Nucleus accumbens (tissue), 56 donors: ENCODE measurements around the gene PLCB4.

ENCODE experiments used
- DNase-seq, 56 donors: peaks; one replicate each; lab custom pipeline; 2025; lab: John Stamatoyannopoulos, UW

PLCB4 gene

DNA sequence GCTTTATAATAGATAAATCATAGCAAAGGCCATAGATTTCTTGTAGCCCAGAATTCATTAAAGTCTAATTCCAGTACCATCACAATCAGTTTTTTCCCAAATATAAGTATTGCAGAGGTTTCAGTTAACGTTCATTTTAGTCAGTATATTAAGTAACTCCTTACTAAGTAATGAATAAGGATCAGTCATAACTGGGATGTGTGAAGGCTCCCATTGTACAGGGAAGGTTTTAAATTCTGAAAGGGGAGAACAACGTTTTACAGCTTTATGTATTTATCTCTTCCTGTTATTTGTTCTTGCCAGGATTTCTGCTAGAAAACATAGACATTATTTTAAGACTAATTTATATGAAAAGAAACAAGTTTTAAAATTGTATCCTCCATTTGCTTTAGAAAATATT lies 230.0 kb downstream of the PLCB4 start:
- DNase-seq = no peak

DNA sequence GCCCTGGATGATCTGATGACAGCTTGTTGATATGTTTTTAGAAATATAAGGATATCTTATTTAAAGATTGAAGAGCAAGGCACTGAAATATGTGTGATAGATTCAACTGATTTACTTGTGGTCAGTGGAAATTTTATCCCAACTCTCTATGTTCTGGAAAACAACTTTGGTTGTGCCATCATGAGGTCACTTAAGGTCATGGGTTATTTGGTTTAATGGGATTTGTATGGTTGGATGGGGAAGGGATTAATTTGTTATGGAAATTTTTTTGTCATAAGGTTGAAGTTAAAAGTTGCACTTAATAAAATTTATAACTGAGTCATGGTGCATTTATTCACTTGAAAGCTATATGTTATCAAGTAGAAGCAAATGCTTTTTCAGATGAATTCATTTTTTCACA lies 231.2 kb downstream of the PLCB4 start:
- no peak for DNase-seq

DNA sequence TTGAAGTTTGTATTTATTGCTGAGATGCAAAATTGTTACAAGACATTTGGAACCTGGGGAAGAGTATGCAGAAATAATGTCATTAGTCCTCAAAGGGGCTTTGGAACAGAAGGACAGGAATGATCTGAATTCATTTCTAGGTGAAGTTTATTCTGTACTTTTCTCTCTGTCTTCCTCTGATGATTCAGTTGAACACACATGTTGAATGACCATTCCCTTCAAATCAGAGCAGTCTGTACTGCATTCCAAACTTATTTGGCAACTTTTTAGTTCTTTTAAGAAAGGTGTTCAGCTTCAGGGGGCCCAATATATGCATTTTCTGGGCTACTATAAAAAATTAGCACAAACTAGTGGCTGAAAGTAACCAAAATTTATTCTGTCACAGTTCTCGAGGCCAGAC lies 231.6 kb downstream of the PLCB4 start:
- DNase-seq = no peak

DNA sequence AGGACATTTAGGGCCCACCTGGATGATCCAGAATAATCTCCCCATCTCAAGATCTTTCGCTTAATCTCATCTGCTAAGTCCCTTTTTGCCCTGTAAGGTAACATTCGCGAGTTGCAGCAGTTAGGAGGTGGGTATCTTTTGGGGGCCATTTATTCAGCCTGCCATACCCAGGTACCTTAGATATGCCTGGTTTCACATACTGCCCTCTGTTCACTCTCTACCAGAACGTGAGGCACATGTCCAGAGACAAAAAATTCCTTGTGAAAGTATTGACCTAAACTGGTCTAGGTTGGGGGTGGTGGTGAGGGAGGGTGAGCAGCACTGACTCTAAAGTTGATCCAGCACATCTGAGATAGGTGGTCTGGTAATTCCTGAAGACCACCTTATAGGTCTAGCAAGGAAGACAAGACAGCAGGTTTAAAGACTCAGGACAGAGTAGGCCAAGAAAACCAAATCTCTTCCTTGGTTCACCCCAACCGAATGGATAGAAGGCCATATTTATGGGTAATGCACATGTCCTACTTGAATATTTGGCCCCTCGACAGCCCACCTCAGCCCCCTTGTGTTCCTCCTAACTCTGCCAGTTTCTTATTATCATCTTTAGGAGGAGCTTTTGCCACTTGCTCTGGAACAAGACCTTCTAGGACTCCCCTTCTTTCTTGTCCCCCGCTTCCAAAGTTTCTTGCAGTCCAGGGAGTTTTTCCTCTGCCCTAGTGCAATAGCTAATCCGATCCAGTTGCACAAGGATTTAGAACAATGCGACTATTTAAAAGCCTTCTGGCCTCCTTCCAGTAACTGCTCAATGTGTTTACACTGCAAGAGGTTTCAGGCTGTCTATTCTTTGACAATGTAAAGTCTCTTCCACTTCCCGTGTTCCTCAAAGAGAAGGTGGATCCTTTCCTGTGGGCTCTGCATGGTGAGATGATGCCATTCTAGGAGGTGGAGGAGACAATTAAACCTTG lies 232.5 kb downstream of the PLCB4 start:
- DNase-seq = peak in 7 of 56 donors; percentile 2 to 37 (median 7)

DNA sequence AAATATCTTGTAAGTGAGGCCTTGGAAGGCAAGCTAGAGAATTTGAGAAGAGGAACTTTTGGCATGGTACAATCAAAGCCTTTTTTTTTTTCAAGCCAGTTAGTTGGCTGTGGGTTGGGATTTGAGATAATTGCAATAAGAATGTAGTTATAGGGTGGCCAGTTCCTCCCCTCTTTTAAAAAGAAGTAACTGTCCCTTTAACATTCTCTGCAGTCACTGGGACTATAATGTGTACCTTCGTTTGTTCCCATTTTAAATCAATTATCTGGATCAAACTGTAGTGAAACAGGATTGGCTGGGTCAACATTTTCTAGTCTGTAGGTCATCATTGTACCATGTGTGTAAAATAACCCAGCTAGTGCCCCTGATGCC lies 233.2 kb downstream of the PLCB4 start:
- no peak for DNase-seq

DNA sequence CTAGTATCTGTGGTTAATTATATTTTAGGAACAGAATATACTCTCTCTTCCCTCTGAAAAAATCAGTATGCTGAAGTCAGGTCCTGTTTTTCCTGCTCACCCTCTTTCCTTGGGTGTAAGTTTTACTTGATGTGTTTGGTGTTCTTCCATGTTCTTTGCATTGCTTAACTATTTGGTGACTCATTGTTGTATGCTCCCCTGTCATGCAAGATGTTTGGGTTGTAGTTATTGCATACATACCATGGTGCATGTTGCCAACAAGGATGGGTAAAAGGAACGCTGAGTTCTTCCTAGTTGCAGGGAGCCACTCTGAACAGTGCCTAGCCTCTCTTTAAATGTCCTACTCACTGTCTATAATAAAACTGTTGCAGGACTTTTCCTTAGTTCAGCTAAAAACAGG lies 237.6 kb downstream of the PLCB4 start:
- DNase-seq = no peak

DNA sequence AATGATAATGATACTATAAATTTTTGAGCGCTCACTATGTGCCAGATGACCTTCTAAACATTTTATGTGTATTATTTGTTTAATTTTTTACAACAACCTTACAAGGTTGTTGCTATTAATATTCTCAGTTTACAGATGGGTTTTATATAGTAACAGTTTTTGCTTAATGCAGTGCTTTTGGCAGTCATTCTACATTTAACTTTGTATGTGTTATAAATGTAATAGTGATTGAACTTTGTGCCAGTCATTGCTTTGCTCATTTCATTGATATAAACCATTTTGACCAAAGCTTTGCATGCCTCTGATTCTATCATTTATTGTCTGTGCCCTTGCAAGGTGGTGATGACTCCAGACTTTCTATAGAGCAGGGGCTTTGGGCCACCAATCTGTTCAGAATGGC lies 239.2 kb downstream of the PLCB4 start:
- no peak for DNase-seq

DNA sequence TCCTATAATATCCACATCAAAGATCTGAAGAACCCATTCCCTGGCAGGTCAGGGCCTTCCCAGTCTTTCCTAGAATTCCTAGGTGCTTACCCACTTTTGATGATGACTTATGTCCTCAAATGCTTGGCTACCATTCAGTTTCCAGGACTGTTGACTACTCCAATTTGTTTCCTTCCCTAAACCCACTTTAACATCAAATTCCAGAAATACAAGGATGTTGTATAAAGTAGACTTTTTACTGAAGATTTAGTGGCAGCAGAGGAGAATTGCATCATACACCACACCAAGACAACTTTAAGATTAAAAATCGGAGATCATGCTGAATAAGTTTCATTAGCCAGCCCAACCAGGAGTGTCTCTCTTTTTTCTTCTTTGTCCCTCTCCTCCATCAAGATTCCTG lies 242.2 kb downstream of the PLCB4 start:
- no peak for DNase-seq

DNA sequence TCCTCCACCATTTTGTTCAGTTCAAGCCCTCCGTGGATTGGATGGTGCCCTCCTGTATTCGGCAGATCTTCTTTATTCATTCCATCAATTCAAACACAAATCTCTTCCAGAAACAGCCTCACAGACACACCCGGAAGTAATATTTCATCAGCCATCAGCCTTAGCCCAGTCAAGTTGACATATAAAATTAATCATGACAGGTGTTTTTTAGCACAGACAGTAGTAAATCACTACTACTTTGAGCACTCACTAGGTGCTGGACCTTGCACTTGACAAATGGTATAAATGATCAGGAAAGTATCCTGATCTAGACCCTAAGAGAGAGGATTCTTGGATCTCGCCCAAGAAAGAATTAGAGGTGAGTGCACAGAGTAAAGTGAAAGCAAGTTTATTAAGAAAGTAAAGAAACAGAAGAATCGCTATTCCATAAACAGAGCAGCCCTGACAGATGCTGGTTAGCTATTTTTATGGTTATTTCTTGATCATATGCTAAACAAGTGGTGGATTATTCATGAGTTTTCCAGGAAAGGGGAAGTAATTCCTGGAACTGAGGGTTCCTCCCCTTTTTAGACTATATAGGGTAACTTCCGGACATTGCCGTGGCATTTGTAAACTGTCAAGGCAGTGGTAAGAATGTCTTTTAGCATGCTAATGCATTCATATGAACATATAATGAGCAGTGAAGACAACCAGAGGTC lies 250.9 kb downstream of the PLCB4 start:
- DNase-seq = no peak

DNA sequence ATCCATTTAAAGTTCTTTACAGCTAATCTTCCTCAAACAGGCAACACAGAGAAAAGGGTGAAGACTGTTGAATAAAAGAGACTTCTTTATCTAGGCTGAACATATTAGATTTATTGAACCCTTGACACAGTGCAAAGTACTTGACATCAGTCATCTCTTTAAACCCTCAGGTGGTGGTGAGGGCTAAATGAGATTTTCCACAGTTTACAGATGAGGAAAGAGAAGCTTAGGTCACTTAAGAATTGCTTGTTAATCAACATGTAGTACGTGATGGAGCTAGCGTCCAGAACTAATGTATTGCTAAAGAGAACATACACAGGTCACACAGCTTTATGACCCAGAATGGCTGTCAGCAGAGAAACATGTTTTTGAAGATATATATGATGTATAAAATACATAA lies 252.1 kb downstream of the PLCB4 start:
- no peak for DNase-seq

DNA sequence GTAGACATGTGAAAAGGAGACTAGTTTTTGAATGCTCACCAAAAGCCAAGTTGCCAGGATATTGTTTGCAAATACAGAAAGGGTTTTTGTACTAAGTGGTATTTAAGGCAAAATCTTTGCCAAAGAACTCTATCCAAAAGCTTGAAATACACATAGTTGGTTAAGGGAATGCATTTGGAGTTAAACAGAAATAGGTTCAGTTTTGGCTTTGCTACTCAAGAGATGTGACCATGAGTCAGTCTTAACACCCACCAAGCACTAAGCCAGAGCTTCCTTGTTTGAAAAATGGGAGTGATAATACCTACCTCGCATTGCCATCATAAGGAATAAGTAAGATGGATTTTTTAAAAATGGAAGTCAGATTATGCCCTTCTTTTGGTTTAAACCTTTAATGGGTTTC lies 253.8 kb downstream of the PLCB4 start:
- no peak for DNase-seq

DNA sequence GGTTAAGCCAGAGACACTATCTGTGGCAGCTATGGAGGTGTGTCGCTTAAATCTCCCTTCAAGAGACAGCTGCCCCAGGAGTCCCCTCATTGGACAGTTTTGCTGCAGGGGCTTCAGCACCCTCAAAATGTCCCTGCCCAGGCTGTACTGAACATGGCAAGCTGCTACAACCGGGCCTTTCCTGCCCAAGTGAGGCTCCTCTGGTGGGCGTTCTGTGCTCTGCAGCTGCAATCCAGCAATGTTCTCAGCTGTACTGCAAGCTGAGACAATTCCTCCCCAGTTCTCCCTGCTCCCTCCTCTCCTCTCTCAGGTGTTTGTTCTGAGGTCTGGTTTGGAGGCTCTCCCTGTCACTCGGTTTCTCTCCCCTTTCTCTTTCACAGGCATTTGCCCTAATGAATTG lies 254.7 kb downstream of the PLCB4 start:
- DNase-seq = no peak

DNA sequence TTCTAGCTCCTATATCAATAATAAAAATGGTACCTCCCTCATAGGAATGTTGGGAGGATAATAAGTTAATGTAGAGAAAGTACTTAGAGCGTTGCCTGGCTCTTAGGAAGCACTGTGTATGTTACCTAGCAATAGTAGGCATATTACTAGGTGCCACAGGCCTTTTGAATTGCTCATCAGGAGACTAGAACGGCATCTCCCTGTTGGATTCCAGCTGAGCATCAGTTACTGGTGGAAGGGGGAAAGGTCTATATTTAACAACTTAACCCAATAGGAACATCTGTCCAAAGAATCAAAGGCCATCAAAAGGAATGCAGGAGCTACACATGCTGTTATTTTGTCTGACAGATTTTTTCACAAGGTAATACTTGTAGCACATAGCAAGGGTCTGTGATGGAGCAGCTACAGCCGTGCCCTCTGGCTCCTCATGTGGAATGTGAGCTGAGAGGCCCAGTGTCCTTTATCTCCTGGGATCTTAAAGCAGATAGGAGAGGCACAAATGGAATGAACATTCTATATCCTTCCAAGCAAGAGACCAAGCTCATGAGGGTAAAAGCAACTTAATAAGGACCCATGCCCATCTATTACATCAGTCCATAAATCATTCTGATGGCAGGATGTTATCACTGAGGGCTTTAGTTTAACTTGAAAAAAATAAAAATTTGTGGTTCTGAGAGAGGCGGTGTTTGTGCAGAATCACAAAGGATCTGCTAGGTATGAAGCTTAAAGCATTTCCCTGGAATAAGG lies 260.6 kb downstream of the PLCB4 start:
- no peak for DNase-seq

DNA sequence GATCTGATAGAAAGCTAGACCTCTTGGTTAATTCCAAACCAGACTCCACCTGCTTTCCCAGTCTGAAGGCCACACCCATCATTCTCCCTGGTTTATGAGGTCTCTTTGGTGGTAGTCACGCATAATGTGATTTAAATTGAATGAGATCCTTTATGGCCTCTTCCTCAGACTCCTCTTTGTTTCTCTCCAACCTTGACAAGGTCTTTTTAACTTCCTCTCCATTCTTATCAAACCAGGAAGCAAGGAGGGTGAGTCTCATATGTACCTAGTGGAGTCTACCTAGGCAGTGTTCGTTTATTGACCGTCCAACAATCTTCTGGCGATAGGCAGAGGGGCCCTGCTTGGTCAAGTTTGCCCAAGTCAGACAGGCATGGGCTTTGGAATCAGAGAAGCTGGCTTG lies 261.3 kb downstream of the PLCB4 start:
- DNase-seq = no peak

DNA sequence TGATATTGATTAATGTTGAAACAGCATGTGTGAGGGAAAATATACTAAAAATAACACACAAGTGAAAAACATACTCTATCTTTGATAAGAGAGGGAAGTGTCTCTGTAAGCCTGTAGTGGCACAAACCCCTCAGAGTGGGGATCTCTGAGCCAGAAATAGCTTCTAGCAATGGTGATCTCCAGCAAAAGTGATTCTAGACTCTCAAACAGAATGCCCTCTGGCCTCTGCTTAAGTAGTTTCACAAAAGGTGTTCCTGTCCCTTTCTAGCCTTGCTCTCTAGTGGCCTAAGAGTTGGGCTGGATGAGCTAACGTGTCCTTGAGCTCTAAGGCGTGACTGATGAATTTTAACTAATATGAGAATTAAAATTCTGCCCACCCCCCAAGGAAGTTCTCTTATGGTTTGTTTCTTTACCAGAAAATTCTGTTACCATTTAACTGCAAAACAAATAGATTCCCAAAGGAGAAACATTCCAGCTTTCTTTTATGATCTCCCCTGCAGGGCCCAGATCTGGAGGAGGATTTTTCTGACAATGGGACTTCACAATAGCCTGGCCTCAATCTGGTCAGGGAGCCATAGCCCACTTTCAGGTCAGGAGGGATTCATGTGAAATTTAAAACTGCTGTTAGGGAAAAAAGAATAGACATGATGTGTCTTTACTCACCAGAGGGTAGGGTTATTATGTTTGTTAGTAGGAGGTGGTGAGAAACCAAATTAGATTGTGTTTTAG lies 263.0 kb downstream of the PLCB4 start:
- no peak for DNase-seq

DNA sequence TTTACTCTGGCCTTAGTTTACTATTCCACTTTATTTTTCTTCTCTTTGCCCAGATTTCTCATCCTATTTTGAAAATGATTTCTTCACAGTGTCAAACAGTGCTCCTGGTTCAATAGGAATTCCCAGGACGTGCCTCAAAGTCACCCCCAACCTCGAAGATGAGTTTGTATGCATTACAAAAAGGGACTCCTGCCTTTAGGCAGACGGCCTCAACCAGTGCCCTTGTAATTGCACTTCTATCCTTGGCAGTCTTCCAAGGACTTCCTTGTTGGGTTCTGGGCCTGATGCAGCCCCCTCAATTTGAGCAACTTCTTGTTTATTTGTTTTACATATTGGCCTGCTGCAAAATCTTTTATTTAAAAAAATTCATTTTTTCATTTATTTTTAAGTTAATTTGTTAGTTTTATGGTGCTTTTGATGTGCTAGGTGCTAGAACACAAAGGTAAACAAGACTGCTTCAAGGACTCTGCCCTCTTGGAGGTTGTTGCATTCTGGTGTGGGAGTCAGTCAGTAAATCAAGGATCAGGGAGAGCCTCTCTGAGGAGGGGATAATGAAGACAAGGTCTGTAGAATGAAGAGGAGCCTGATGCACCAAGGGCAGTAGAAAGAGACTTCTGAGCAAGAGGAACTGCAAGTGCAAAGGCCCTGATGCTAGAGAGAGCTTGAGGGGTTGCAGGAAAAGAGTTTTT lies 264.0 kb downstream of the PLCB4 start:
- no peak for DNase-seq

DNA sequence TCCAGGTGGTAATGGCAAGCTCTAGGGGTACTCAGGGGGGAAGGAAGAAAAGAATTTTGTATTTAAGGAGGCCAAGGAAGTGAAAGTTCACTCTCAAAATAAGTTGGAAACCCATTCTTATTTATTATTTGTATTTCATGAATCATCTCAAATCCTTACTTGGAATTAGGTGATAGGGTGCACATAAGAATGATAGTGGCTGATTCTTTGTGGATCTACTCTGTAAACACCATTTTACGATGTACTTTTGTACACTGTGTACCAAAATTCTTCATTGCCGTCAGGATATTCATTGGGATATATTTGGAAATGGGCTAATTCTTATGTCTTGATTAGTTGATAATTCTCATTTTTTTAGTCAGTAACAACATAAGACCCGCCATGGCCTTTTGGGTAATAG lies 266.0 kb downstream of the PLCB4 start:
- no peak for DNase-seq

DNA sequence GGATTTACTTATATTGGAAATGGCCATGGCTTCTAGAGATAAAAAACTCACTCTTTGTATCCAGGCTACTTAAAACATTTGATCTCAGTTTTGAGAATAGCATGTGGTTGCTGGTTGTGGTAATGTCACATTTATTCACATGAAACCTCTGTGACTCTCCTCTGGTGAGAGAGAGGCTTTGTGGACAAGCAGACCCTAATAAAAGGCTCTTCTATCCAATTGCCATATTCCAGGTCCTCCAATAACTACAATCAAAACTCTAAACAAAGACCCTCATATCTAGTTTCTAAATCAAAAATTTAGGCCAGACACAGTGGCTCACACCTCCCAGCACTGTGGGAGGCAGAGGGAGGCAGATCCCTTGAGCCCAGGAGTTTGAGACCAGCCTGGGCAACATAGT lies 269.2 kb downstream of the PLCB4 start:
- no peak for DNase-seq

DNA sequence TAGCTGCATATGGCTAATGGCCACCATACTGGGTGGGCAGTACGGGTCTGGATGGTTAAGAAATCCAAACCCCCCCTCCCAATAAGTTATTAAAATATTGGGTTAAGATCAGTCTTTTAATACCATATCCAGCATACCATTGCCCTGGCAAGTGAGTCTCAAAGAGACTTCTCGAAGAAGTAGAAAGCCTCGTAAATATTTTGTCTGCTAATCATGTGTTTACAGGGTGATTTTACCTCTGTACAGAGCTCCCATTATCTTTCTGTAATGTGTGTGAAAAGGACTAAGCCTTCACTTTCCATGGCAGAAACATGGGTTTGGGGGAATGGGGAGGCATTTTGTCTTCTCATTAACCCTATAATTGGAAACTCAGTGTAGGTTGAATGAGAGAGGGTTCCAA lies 270.8 kb downstream of the PLCB4 start:
- no peak for DNase-seq

DNA sequence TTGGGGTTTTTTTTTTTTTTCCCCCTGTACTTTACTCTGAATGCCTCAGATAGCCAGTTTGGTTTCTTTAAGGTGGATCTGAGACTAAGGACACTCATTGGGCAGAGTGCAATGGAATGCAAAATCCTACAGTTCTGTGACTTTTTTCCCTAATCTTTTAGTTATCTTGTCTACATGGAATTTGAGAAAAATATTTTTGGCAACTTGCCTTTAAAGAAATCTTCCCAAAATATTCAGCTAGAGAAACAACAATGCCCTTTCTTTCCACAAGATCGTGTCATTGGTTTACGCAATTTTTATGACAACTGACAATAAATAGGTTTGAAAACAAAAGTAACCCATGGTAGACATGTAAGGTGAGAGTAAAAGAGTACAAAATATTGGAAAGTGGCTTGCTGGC lies 273.8 kb downstream of the PLCB4 start:
- DNase-seq = no peak
